NCI-H226 (cell line): ENCODE data around the gene AKAP10.
"Not testable (repeated sequence)": the region's sequence is repeated elsewhere in the genome, so short reads cannot be mapped to it uniquely, and the experiment has no call there.

Experiments used
- DNase-seq: peaks from one replicate; pipeline ENCODE4 v3.0.0-alpha.2; 2015

The AKAP10 gene

GRCh38 chr17:19860647-19861177 lies 116.9 kb downstream of the AKAP10 start:
- not testable (repeated sequence) for DNase-seq

- no peak for DNase-seq
Observed at GRCh38 chr17:19857640-19858039, 120.0 kb downstream of the AKAP10 start.
